Stimulated activated CD8-positive, alpha-beta memory T cell treated with anti-CD3 and anti-CD28 coated beads, Interleukin-4, amount 100 ng/mL, for 4 hours (primary cell): ENCODE data around the gene CGAS.
A peak's percentile ranks its signal among the peaks of the same experiment; 100 is the strongest.
"Not testable (repeated sequence)": the region's sequence is repeated elsewhere in the genome, so short reads cannot be mapped to it uniquely, and the experiment has no call there.

Experiments used
- DNase-seq, 2 donors: peaks; one replicate each; pipeline ENCODE4 v3.0.0-alpha.2; 2020; ENCODE audit warnings: low read depth in 2 of 2, low spot score in 1 of 2

Gene CGAS

DNA sequence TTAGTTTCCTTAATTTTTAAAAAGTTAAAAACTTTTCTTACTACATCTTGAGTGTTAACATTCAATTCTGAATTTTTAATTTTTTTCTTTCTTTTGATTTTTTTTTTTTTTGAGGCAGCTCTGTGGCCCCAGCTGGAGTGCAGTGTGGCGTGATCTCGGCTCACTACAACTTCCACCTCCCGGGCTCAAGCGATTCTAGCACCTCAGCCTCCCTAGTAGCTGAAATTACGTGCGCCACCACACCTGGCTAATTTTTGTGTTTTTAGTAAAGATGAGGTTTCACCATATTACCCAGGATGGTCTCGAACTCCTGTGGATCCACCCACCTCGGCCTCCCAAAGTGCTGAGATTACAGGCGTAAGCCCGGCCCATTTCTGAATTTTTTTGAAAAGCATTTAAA lies 56.2 kb downstream of the CGAS start:
- DNase-seq = no peak

DNA sequence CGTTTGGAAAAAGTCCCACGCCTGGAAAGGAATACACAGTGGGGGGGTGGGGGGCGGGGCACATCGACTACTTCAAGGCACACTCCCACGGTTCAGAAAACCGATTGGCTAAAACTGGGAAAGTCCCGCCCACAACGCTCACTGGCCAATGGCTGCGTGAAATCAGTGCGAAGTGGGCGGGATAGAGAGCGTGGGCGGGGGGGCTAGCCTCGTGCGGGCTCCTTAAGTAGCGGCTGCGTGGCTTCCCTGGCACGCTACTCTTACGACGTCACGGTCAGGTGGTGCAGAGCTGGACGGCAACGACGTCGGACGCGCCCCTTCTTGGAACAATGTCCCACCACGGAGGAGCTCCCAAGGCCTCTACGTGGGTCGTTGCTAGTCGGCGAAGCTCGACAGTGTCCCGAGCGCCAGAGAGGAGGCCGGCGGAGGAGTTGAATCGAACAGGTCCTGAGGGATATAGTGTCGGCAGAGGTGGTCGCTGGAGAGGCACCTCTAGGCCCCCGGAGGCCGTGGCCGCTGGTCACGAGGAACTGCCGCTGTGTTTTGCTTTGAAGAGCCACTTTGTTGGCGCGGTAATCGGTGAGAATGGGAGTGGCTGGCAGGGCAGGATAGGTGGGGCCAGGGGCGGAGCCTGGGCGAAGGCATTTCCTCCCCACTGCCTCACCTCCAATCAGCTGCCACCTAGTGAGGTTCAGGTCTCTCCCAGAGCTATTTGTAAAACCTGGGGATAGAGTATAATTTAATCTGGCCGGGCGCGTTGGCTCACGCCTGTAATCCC lies 57.3 kb downstream of the CGAS start, which contains the start of gene DDX43:
Gene DDX43 (plus strand): TSS at position 252 of the 778 bp plus-strand sequence. CDS start 78 bp downstream, at position 330.
- no peak for DNase-seq

- DNase-seq = no peak
Observed at GRCh38 chr6:73393278-73393677, 58.8 kb downstream of the CGAS start.

- not testable (repeated sequence) for DNase-seq
Observed at GRCh38 chr6:73392188-73392587, 59.9 kb downstream of the CGAS start.

- DNase-seq = no peak
Observed at GRCh38 chr6:73391675-73392074, 60.4 kb downstream of the CGAS start.

- DNase-seq = no peak
Observed at GRCh38 chr6:73389854-73390253, 62.2 kb downstream of the CGAS start.

DNA sequence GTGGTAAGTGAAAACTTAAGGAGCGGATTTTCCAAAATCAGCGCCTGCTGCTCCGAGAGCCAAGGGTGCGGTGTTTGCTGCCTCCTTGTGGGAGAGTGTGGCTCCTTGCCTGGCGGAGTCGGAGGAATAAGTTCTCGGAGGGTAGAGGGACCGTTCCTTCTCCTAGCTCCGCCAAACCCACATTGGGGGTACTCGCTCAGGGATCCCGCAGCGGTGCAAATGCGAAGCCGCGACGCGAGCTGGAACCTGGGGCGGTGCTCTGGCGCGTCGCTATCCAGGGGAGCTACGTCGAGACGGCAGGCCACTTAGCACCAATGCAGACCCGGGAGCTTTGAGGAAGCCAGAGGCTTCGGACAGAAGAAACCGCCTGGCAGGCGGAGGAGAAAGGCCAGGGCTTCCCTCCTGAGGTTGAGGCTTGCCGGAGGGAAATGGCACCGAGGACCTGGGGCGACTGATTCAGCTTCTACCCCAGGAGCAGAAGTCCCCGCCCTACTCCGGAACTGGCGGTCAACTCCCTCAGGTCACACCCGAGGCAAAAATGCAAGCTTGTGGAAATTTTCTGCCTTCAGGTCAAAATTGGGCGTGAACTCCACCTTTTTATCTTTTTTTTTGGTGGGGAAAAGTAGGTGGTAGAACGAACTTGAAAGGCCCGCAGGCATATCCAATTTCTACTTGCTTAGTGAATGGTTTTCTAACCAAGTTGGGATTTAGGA lies 63.1 kb downstream of the CGAS start:
- peak; percentile 22 to 30 for DNase-seq

- DNase-seq = no peak
Observed at GRCh38 chr6:73388433-73388799, 63.7 kb downstream of the CGAS start.

- DNase-seq = no peak
Observed at GRCh38 chr6:73382462-73383113, 69.5 kb downstream of the CGAS start.

- not testable (repeated sequence) for DNase-seq
Observed at GRCh38 chr6:73381531-73381930, 70.6 kb downstream of the CGAS start.

DNA sequence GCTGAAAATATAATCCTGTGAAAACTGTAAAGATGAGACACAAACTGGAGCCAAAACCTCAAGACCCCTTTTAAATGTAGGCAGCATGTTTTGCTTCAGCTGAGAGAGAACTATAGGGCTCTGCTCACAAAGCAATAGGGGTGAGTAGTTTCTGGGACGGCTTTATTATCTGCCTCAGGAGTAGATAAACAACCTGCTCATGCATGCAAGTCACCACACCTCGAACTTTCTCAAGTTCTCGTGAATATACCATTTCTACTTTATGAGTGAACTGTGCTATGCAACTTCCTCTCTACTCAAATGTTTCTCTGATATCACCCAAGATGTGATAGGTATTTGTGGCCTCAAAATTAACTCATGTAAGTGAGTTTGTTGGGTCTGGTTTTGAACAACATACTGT lies 74.9 kb downstream of the CGAS start:
- DNase-seq = no peak

DNA sequence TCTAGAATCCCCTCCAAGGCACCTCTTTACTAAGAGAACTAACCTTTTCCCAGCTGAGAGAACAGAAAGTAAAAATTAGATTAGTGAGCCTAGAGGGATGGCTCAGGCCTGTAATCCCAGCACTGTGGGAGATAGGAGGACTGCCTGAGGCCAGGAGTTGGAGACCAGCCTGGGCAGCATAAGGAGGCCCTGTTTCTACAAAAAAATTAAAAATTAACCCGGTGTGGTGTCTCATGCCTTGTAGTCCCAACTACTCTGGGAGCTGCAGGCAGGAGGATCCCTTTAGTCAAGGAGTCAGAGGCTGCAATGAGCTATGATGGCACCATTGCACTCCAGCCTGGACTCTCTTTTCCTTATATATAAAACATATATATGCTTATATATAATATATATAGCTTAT lies 76.9 kb downstream of the CGAS start:
- no peak for DNase-seq
